HG03196 (cell line): ENCODE measurements around the gene RIC8A.

Experiments used
- ATAC-seq: cut with Tn5 transposase; IDR thresholded peaks from one replicate; pipeline ENCODE4 v1.9.1; 2021; ENCODE audit not compliant: unreplicated experiment

RIC8A gene

GRCh38 chr11:203945-204586, 3.4 kb upstream of the RIC8A start:
- no peak for ATAC-seq

GRCh38 chr11:204587-205109, 2.9 kb upstream of the RIC8A start:
- no peak for ATAC-seq

GRCh38 chr11:205221-206001, 2.1 kb upstream of the RIC8A start:
- no peak for ATAC-seq

GRCh38 chr11:206002-206384, 1.5 kb upstream of the RIC8A start:
- ATAC-seq: no peak

GRCh38 chr11:206526-207207, 841 bp upstream of the RIC8A start:
- no peak for ATAC-seq

GRCh38 chr11:207863-208180, 314 bp downstream of the RIC8A start:
- ATAC-seq: no peak

GRCh38 chr11:208181-208916, 841 bp downstream of the RIC8A start:
- peak; percentile 44 for ATAC-seq

GRCh38 chr11:208917-209260, 1.4 kb downstream of the RIC8A start:
- ATAC-seq: no peak

GRCh38 chr11:209275-210121, 2.0 kb downstream of the RIC8A start:
- ATAC-seq: no peak

GRCh38 chr11:210122-210802, 2.8 kb downstream of the RIC8A start:
- no peak for ATAC-seq

- ATAC-seq: no peak
These were observed 3.3 kb downstream of the RIC8A start for GRCh38 chr11:210803-211180.

- no peak for ATAC-seq
These were observed 3.8 kb downstream of the RIC8A start for GRCh38 chr11:211295-211694.

- no peak for ATAC-seq
These were observed 4.2 kb downstream of the RIC8A start for GRCh38 chr11:211741-212140.

GRCh38 chr11:212150-213100, 4.9 kb downstream of the RIC8A start:
- no peak for ATAC-seq

- ATAC-seq: no peak
These were observed 5.6 kb downstream of the RIC8A start for GRCh38 chr11:213111-213510.

- no peak for ATAC-seq
These were observed 6.6 kb downstream of the RIC8A start for GRCh38 chr11:214083-214482.

- no peak for ATAC-seq
These were observed 8.1 kb downstream of the RIC8A start for GRCh38 chr11:215581-216037.

GRCh38 chr11:216081-216974, 8.8 kb downstream of the RIC8A start:
- no peak for ATAC-seq
